Tibial nerve (tissue), 4 donors: ENCODE measurements around the gene PSTPIP2.

Source experiments
- CTCF ChIP-seq, 5 experiments: fragments of 200-600 bp in 3 of 5; fragments of 450-650 bp in 2 of 5; sonication (generic) in 3 of 5; IDR thresholded peaks; one replicate each; pipeline ENCODE4 v1.5.1; 2016 to 2019; ENCODE audit warnings: antibody characterized with exemption in 5 of 5, mild to moderate bottlenecking in 3 of 5, moderate library complexity in 2 of 5
- EP300 ChIP-seq, 2 donors: sonication (generic); formaldehyde crosslinking; IDR thresholded peaks; one replicate each; pipeline ENCODE4 v1.6.1; 2017; ENCODE audit warnings: antibody characterized with exemption in 2 of 2, mild to moderate bottlenecking in 1 of 2
- POLR2A ChIP-seq, 2 donors: fragments of 450-650 bp; IDR thresholded peaks; one replicate each; pipeline ENCODE4 v1.6.1; 2017; ENCODE audit warnings: antibody characterized with exemption in 2 of 2, mild to moderate bottlenecking in 2 of 2, moderate library complexity in 2 of 2

GRCh38 chr18:45935591-45936335 lies 136.3 kb downstream of the PSTPIP2 start:
- TF ChIP-seq CTCF (IDR thresholded peaks at IDR 0.05), result no peak
- no peak for TF ChIP-seq POLR2A (IDR thresholded peaks at IDR 0.05)
- TF ChIP-seq EP300 (IDR thresholded peaks at IDR 0.05), result no peak
